Measurements from ENCODE around the gene LIM2. TPM values are rescaled to one million over a fixed set of nuclear protein-coding genes. Genes with fewer than 3 reads are reported as not detected.
A peak's percentile ranks its signal among the peaks of the same experiment; 100 is the strongest.

LIM2 gene
- total and polyA plus RNA-seq, 2 of the 8 experiments (the other 6 are each of a cell fraction or from before 2014, with no cell fraction given), result not detected

GRCh38 chr19:51339687-51340656 lies 47.8 kb downstream of the LIM2 start (continued):
- TF ChIP-seq E2F6 (IDR thresholded peaks at IDR 0.05) (peak; percentile 79), POU5F1 (IDR thresholded peaks at IDR 0.05; ENCODE audit: low read depth, low read length) (no peak), SRF (IDR thresholded peaks at IDR 0.05; ENCODE audit: low read depth, low read length) (no peak)

All from H1 (cell line).